Stimulated activated CD8-positive, alpha-beta memory T cell treated with anti-CD3 and anti-CD28 coated beads, Interleukin-2, amount 100 ng/mL, for 48 hours (primary cell): ENCODE results near the gene DNAL4.
A peak's percentile ranks its signal among the peaks of the same experiment; 100 is the strongest.

Experiments
- DNase-seq, 2 donors: peaks; one replicate each; pipeline ENCODE4 v3.0.0-alpha.2; 2020; ENCODE audit warnings: low read depth in 2 of 2

The DNAL4 gene

GRCh38 chr22:38740116-38740723 is 53.7 kb downstream of the DNAL4 start:
- no peak for DNase-seq

GRCh38 chr22:38739300-38740055 is 54.5 kb downstream of the DNAL4 start:
- no peak for DNase-seq

DNA sequence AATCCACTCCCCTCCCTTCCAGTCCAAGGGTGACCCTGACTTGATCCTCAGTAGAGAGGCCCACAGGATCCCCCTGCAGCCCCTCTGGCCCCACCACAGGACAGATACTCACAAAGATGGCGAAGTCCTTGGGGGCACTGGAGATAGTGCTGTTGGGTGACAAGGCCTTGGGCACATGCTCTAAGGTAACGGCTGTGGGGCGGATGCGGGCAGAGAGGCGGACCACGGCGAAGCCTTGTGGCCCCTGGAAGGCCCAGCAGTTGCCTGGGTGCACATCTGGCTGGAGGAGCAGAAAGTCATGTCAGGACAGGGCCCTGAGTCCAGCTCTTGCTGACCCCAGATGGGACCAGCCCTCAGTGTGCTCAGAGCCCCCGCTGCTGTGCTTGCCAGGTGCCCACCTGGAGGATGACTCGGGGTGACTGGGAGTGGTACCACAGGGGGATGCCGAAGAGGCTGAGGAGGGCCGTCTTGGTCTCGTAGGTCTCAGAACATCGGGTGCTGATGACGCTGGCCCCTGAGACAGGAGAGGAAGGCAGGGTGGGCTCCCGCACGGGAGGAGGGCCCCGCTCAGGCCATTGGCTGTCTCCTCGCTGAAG is 55.4 kb downstream of the DNAL4 start:
- DNase-seq, result no peak

DNA sequence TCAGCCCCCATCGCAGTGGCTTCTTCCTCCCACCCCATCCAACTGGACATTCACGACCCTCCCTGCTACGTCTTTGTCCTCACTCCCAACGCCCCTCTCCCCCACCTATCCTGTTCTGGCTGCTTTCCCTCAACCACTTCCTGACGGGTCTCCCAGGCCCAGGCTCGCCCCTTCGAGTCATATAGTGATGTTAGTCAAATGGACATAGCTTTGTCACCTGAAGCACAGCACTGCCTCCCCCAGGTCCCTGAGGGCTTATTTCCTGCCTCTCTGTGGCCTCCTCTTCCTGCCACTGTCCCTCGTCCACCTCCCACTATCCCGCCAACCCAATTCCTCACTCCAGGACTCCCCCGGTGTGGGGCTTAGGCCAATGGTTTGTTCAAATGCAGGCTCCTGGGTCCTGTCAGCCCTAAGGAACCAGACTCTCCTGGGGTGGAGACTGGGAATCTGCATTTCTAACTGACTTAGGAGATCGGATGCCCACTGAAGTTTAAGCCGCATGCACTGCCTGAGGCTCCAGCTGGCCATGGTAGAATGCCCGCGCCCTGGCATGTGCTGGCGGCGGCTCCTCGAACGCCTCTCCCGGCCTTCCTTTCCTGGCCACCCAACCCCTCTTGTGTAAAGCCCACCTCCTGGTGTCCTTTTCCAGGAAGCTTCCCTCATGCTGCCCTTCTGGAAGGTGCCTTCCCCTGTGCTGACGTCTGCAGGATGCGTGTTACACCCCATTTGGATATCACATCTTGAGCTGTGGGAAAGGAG is 56.5 kb downstream of the DNAL4 start:
- no peak for DNase-seq

GRCh38 chr22:38736257-38736570 is 57.7 kb downstream of the DNAL4 start:
- no peak for DNase-seq

DNA sequence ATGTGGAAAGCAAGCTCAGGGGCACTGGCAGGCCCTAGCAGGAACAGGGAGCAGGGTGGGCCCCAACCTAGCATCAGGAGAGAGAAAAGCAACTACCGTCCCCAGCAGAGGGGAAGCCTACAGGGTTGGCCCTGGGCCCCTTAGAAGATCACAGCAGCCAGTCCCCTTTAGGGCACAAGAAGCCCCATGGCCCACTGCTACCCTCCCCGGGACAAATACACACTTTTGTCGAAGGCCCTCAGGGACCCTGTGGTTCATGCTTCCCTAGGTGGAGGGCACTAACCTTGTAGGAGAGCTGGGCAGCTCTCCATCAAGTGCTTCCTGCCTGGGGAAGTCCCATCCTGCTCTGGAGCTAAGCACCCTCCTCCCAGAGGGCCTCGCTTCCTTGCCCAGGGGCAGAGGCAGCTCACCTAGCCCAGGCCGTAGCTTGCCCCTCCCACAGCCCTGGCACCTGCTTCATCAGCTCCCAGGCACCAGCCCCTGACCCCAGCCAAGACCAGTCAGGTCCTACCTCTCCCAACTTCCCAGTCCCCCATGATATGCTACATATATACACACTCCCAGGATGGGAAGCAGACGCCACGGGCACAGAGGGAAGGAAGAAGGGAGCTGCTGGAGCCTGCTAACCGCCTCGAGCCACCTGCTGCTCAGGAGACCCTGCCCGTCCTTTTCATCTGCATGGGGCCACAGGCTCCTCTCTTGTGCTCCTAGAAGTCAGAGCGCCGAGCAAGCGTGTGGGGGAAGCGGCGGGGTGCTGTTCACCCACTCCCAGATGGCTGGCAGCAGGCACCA is 58.3 kb downstream of the DNAL4 start:
- DNase-seq, result no peak

- DNase-seq, result no peak
Measured at GRCh38 chr22:38735126-38735464, 58.8 kb downstream of the DNAL4 start.

DNA sequence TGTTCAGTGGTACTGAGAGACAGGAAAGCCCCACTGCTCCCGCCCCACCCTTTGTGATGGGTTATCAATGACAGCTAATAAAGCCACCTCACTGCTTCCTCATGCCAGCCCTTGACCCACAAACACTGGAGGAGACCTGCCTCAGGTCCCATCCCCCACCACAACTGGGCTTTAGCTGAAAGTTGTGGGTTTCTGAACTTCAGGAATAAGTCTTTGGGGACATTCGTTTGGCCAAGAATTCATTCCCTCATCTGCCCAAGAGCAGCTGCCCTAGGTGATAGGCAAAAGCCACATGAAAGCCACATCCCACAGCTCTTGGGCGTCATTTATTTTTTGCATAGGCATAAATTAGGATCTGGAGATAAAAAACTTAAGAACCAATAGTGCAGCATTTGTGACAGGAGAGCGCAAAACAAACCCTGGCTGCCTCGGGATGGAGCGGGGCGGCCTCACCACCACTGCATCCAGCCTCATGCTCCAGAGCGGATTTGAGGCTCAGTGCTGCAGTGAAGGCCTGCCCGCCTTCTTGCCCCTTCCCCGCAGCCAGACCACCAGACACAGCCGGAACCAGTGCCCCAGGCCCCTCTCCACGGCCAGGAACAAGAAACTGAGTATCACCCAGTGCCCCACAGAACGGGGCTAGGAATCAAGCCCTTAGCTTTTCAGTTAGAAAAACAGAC is 59.4 kb downstream of the DNAL4 start:
- DNase-seq, result no peak

GRCh38 chr22:38733724-38734381 is 60.1 kb downstream of the DNAL4 start:
- DNase-seq, result no peak

- DNase-seq, result peak in 1 of 2 donors; percentile 39
Measured at GRCh38 chr22:38733329-38733723, 60.6 kb downstream of the DNAL4 start.

DNA sequence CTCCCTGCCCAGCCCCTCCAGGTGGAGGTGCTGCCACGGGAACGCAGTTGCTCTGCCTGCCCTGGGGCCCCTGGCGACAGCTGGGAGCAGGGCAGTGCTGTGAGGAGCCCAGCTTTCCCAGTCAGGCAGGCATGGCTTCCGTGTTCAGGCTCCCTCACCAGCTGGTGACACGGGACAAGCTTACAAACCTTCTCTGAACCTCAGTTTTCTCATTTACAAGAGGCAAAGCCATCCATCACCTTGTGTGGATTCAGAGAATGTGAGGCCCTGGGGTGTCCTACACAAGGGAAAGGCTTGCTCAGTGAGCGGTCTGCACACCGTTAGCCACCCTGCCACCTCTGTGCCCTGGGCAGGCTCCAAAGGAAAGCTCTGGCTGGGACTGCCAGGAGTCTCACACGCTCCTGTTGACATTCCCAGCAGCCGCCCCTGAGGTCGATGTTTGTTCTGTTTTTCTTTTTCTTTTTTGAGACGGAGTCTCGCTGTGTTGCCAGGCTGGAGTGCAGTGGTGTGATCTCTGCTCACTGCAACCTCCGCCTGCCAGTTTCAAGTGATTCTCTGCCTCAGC is 61.6 kb downstream of the DNAL4 start:
- no peak for DNase-seq

DNA sequence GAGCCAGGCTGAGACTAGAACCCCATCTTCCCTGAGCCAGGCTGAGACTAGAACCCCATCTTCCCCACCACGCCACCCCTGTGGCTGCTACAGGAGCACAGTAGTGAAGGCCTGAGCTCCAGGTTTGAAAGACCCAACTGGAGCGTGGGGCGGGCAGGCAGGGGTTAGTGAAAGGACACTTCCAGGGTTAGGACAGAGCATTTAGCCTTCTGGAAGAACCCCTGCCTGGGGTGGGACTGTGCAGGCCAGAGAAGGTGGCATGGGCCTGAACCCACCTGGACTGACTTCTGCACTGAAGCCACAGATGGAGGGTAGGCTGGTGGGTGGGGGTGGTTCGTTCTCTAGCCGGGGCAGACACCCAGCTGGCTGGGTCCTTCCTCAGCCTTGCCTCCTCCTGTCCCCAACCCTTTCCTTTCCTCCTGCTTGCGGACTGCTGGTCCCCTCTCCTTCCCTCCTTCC is 62.2 kb downstream of the DNAL4 start:
- no peak for DNase-seq

DNA sequence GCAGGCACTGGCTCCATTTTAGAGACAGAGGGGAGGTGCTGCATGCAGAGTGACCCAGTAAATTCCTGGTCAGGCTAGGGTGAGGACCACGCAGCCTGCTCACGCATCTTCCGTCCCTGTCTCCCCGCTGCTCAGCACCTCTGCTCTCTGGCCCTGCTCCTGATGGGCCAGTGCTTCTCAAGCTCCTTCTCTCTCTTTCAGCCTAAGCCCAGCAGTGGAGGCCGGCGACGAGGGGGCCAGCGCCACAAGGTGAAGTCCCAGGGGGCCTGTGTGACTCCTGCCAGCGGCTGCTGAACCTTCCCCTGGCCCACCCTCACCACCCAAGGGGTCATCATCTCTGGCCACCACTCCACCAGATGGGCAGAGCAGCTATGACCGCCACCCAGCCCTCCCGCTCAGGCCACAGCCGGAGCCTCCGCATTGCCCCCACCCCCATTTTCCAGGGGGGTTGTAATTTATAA is 63.5 kb downstream of the DNAL4 start:
- DNase-seq, result no peak

GRCh38 chr22:38729946-38730345 is 64.0 kb downstream of the DNAL4 start:
- DNase-seq, result no peak

- DNase-seq, result no peak
Measured at GRCh38 chr22:38728871-38729796, 64.8 kb downstream of the DNAL4 start.
